ENCODE measurements around the gene ALOX12. TPM values are rescaled to one million over a fixed set of nuclear protein-coding genes. Genes with fewer than 3 reads are reported as not detected.

Gene ALOX12
- polyA plus RNA-seq, 3 donors = 0.29 to 1.2 TPM; not detected in 1

- Mint-ChIP-seq H3K4me1 (peaks cover 58% of the 10 kb centered on the region), H3K9me3 (peaks cover 0 to 5% (median 0%) of the 10 kb centered on the region in 7 donors), H3K36me3 (peaks cover 39 to 45% of the 10 kb centered on the region in 2 donors), H3K27me3 (ENCODE audit: low read depth in 3 of 3) (peaks cover 0 to 7% (median 0%) of the 10 kb centered on the region in 3 donors), H3K27ac (peak overlapping the region in 6 of 7 donors; percentile 99 to 100 (median 100)), H3K4me3 (peak overlapping the region; percentile 94 to 98)
- Histone ChIP-seq H3K27me3 (ENCODE audit: control insufficient read depth in 2 of 2, insufficient read depth in 2 of 2, low read length in 2 of 2) (no peaks in the 10 kb centered on the region), H2AFZ (ENCODE audit: insufficient read depth, low read depth, low read length, poor library complexity, severe bottlenecking) (peak overlapping the region; percentile 73), H3K36me3 (replicated peaks in 1 of 2; ENCODE audit: control insufficient read depth in 1 of 2, insufficient read depth in 2 of 2, low read length in 2 of 2) (peaks cover 13 to 33% of the 10 kb centered on the region in 2 donors), H3K4me1 (ENCODE audit: control insufficient read depth in 1 of 2, insufficient read depth in 2 of 2, low read length in 2 of 2) (peaks cover 52 to 53% of the 10 kb centered on the region in 2 donors), H3K79me2 (ENCODE audit: insufficient read depth, low read length) (peaks cover 84% of the 10 kb centered on the region), H4K20me1 (ENCODE audit: insufficient read depth, low read length) (peaks cover 33% of the 10 kb centered on the region), H3K9ac (ENCODE audit: insufficient read depth, low read length, poor library complexity, severe bottlenecking) (peak overlapping the region; percentile 99), H3K4me2 (replicated peaks; ENCODE audit: extremely low read depth, low read length, poor library complexity, severe bottlenecking) (peak overlapping the region; percentile 96), H3K9me3 (replicated peaks in 1 of 2; ENCODE audit: control insufficient read depth in 1 of 2, insufficient read depth in 1 of 2, low read length in 2 of 2) (no peaks in the 10 kb centered on the region), H3K4me3 (replicated peaks in 1 of 3; ENCODE audit: low read depth in 2 of 3, low read length in 3 of 3) (peak overlapping the region; percentile 95 to 98 (median 97)), H3K27ac (ENCODE audit: low read depth in 1 of 2, low read length in 2 of 2) (peak overlapping the region in 1 of 2 donors; percentile 98)
- no CpG with 5 or more reads among the region's 14 CpGs for WGBS (ENCODE audit: insufficient coverage)
- no peak for TF ChIP-seq CTCF (IDR thresholded peaks at IDR 0.05)
- intact Hi-C loops (cut with micrococcal nuclease) = loop anchor here in 1 of 2 donors (5.0 kb wide), 2 partner anchors 359 to 1046 kb away; partner anchors contain the start of genes C17orf100 and MED31
- no peak for DNase-seq
Measured at GRCh38 chr17:7011415-7011814, 15.6 kb downstream of the ALOX12 start.

GRCh38 chr17:7011942-7012254 is 16.0 kb downstream of the ALOX12 start:
- DNase-seq = no peak
- Mint-ChIP-seq H3K36me3 (peaks cover 38 to 45% of the 10 kb centered on the region in 2 donors), H3K27me3 (ENCODE audit: low read depth in 3 of 3) (peaks cover 0 to 7% (median 2%) of the 10 kb centered on the region in 3 donors), H3K4me1 (peaks cover 63% of the 10 kb centered on the region), H3K9me3 (peaks cover 0 to 5% (median 0%) of the 10 kb centered on the region in 7 donors), H3K4me3 (peak overlapping the region; percentile 94 to 98), H3K27ac (peak overlapping the region; percentile 99 to 100 (median 100))
- intact Hi-C loops (cut with micrococcal nuclease) = loop anchor here in 1 of 2 donors (5.0 kb wide), 2 partner anchors 360 to 1045 kb away; partner anchors contain the start of genes C17orf100 and MED31
- H3K27me3 ChIP-seq (ENCODE audit: control insufficient read depth in 2 of 2, insufficient read depth in 2 of 2, low read length in 2 of 2) = no peaks in the 10 kb centered on the region
- peaks cover 80% of the 10 kb centered on the region for H3K79me2 ChIP-seq (ENCODE audit: insufficient read depth, low read length)
- peak overlapping the region; percentile 99 for H3K9ac ChIP-seq (ENCODE audit: insufficient read depth, low read length, poor library complexity, severe bottlenecking)
- peak overlapping the region; percentile 73 for H2AFZ ChIP-seq (ENCODE audit: insufficient read depth, low read depth, low read length, poor library complexity, severe bottlenecking)
- H3K4me1 ChIP-seq (ENCODE audit: control insufficient read depth in 1 of 2, insufficient read depth in 2 of 2, low read length in 2 of 2) = peaks cover 53 to 57% of the 10 kb centered on the region in 2 donors
- peak overlapping the region; percentile 95 to 98 (median 97) for H3K4me3 ChIP-seq (replicated peaks in 1 of 3; ENCODE audit: low read depth in 2 of 3, low read length in 3 of 3)
- H3K9me3 ChIP-seq (replicated peaks in 1 of 2; ENCODE audit: control insufficient read depth in 1 of 2, insufficient read depth in 1 of 2, low read length in 2 of 2) = no peaks in the 10 kb centered on the region
- no CpG with 5 or more reads among the region's 6 CpGs for WGBS (ENCODE audit: insufficient coverage)
- peaks cover 14 to 33% of the 10 kb centered on the region in 2 donors for H3K36me3 ChIP-seq (replicated peaks in 1 of 2; ENCODE audit: control insufficient read depth in 1 of 2, insufficient read depth in 2 of 2, low read length in 2 of 2)
- TF ChIP-seq CTCF (IDR thresholded peaks at IDR 0.05) = no peak
- H3K27ac ChIP-seq (ENCODE audit: low read depth in 1 of 2, low read length in 2 of 2) = peak overlapping the region; percentile 98 to 100
- peaks cover 29% of the 10 kb centered on the region for H4K20me1 ChIP-seq (ENCODE audit: insufficient read depth, low read length)
- peak overlapping the region; percentile 96 for H3K4me2 ChIP-seq (replicated peaks; ENCODE audit: extremely low read depth, low read length, poor library complexity, severe bottlenecking)
